ENCODE measurements around the gene FGGY.
"Not testable (repeated sequence)": the region's sequence is repeated elsewhere in the genome, so short reads cannot be mapped to it uniquely, and the experiment has no call there.

The FGGY gene

GRCh38 chr1:59690171-59690930 is 393.5 kb downstream of the FGGY start:
- DNase-seq: no peak

- DNase-seq: no peak
Observed at GRCh38 chr1:59691261-59691660, 394.4 kb downstream of the FGGY start.

GRCh38 chr1:59692591-59692990 is 395.7 kb downstream of the FGGY start:
- no peak for DNase-seq

GRCh38 chr1:59693406-59693805 is 396.5 kb downstream of the FGGY start:
- DNase-seq: no peak

- no peak for DNase-seq
Observed at GRCh38 chr1:59695252-59695651, 398.4 kb downstream of the FGGY start.

- no peak for DNase-seq
Observed at GRCh38 chr1:59696421-59697115, 399.7 kb downstream of the FGGY start.

- no peak for DNase-seq
Observed at GRCh38 chr1:59697150-59697800, 400.4 kb downstream of the FGGY start.

GRCh38 chr1:59698386-59698785 is 401.5 kb downstream of the FGGY start:
- DNase-seq: no peak

- peak; percentile 25 for DNase-seq
Observed at GRCh38 chr1:59699227-59699847, 402.4 kb downstream of the FGGY start.

GRCh38 chr1:59701376-59701775 is 404.5 kb downstream of the FGGY start:
- DNase-seq: no peak

- DNase-seq: no peak
Observed at GRCh38 chr1:59703226-59703917, 406.5 kb downstream of the FGGY start.

GRCh38 chr1:59703918-59704378 is 407.1 kb downstream of the FGGY start:
- DNase-seq: no peak

- DNase-seq: no peak
Observed at GRCh38 chr1:59704716-59705115, 407.8 kb downstream of the FGGY start.

- DNase-seq: no peak
Observed at GRCh38 chr1:59705466-59706302, 408.8 kb downstream of the FGGY start.

- no peak for DNase-seq
Observed at GRCh38 chr1:59706303-59706599, 409.4 kb downstream of the FGGY start.

- no peak for DNase-seq
Observed at GRCh38 chr1:59707178-59707791, 410.4 kb downstream of the FGGY start.

GRCh38 chr1:59709333-59709732 is 412.4 kb downstream of the FGGY start:
- no peak for DNase-seq

GRCh38 chr1:59710920-59711319 is 414.0 kb downstream of the FGGY start:
- DNase-seq: not testable (repeated sequence)

- no peak for DNase-seq
Observed at GRCh38 chr1:59714219-59714618, 417.3 kb downstream of the FGGY start.

GRCh38 chr1:59714966-59715365 is 418.1 kb downstream of the FGGY start:
- no peak for DNase-seq

- no peak for DNase-seq
Observed at GRCh38 chr1:59716832-59717231, 419.9 kb downstream of the FGGY start.
